ENCODE data around the gene RASGEF1B. TPM values are rescaled to one million over a fixed set of nuclear protein-coding genes. Genes with fewer than 3 reads are reported as not detected.

The RASGEF1B gene
- polyA plus RNA-seq (2012; ENCODE audit: insufficient read length, low read depth), result not detected

- no peak for TF ChIP-seq REST (IDR thresholded peaks at IDR 0.05; ENCODE audit: insufficient read depth in 1 of 2, low read depth in 2 of 2, low read length in 2 of 2)
- TF ChIP-seq TAF1 (IDR thresholded peaks at IDR 0.05; ENCODE audit: borderline replicate concordance, insufficient read depth, low read length), result no peak
- TF ChIP-seq FOXP2 (optimal IDR thresholded peaks at IDR 0.05; ENCODE audit: borderline replicate concordance, extremely low read depth, extremely low read length, insufficient read depth), result no peak
- TF ChIP-seq SIN3A (IDR thresholded peaks at IDR 0.05; ENCODE audit: borderline replicate concordance, insufficient read depth, low read length), result no peak
- TF ChIP-seq POLR2AphosphoS5 (IDR thresholded peaks at IDR 0.05; ENCODE audit: low read depth, low read length), result no peak
Measured at GRCh38 chr4:81471588-81472280, at the start of gene RASGEF1B. RASGEF1B (minus strand) TSS chr4:81471907; CDS start chr4:81459508, 12,399 bp downstream.

GRCh38 chr4:81519856-81520255 is 48.1 kb upstream of the RASGEF1B start:
- TF ChIP-seq FOXP2 (optimal IDR thresholded peaks at IDR 0.05; ENCODE audit: borderline replicate concordance, extremely low read depth, extremely low read length, insufficient read depth), result no peak
- no peak for TF ChIP-seq REST (IDR thresholded peaks at IDR 0.05; ENCODE audit: insufficient read depth in 1 of 2, low read depth in 2 of 2, low read length in 2 of 2)
- TF ChIP-seq TAF1 (IDR thresholded peaks at IDR 0.05; ENCODE audit: borderline replicate concordance, insufficient read depth, low read length), result no peak
- no peak for TF ChIP-seq POLR2AphosphoS5 (IDR thresholded peaks at IDR 0.05; ENCODE audit: low read depth, low read length)
- TF ChIP-seq SIN3A (IDR thresholded peaks at IDR 0.05; ENCODE audit: borderline replicate concordance, insufficient read depth, low read length), result no peak

- TF ChIP-seq SIN3A (IDR thresholded peaks at IDR 0.05; ENCODE audit: borderline replicate concordance, insufficient read depth, low read length), result no peak
- TF ChIP-seq REST (IDR thresholded peaks at IDR 0.05; ENCODE audit: insufficient read depth in 1 of 2, low read depth in 2 of 2, low read length in 2 of 2), result no peak
- TF ChIP-seq TAF1 (IDR thresholded peaks at IDR 0.05; ENCODE audit: borderline replicate concordance, insufficient read depth, low read length), result no peak
Measured at GRCh38 chr4:81519427-81519773, 47.7 kb upstream of the RASGEF1B start.

- TF ChIP-seq FOXP2 (optimal IDR thresholded peaks at IDR 0.05; ENCODE audit: borderline replicate concordance, extremely low read depth, extremely low read length, insufficient read depth) (no peak), TAF1 (IDR thresholded peaks at IDR 0.05; ENCODE audit: borderline replicate concordance, insufficient read depth, low read length) (no peak), REST (IDR thresholded peaks at IDR 0.05; ENCODE audit: insufficient read depth in 1 of 2, low read depth in 2 of 2, low read length in 2 of 2) (no peak), POLR2AphosphoS5 (IDR thresholded peaks at IDR 0.05; ENCODE audit: low read depth, low read length) (no peak), SIN3A (IDR thresholded peaks at IDR 0.05; ENCODE audit: borderline replicate concordance, insufficient read depth, low read length) (no peak)
Measured at GRCh38 chr4:81518762-81519426, 47.2 kb upstream of the RASGEF1B start.

Measured in PFSK-1 (cell line).